ENCODE measurements around the gene OSBPL3.
"Not testable (repeated sequence)": the region's sequence is repeated elsewhere in the genome, so short reads cannot be mapped to it uniquely, and the experiment has no call there.

OSBPL3 gene

GRCh38 chr7:24801883-24802282 is 178.1 kb downstream of the OSBPL3 start:
- DNase-seq (ENCODE audit: low read depth in 3 of 3, low spot score in 1 of 3) = no peak

- no peak for DNase-seq (ENCODE audit: low read depth in 3 of 3, low spot score in 1 of 3)
These were observed 179.3 kb downstream of the OSBPL3 start for GRCh38 chr7:24800667-24801066.

GRCh38 chr7:24800073-24800472 is 179.9 kb downstream of the OSBPL3 start:
- DNase-seq (ENCODE audit: low read depth in 3 of 3, low spot score in 1 of 3) = no peak

- DNase-seq (ENCODE audit: low read depth in 3 of 3, low spot score in 1 of 3) = no peak
These were observed 180.5 kb downstream of the OSBPL3 start for GRCh38 chr7:24799506-24799905.

GRCh38 chr7:24798261-24798660 is 181.7 kb downstream of the OSBPL3 start:
- DNase-seq (ENCODE audit: low read depth in 3 of 3, low spot score in 1 of 3) = no peak

- no peak for DNase-seq (ENCODE audit: low read depth in 3 of 3, low spot score in 1 of 3)
These were observed 182.7 kb downstream of the OSBPL3 start for GRCh38 chr7:24797270-24797669.

- no peak for DNase-seq (ENCODE audit: low read depth in 3 of 3, low spot score in 1 of 3)
These were observed 184.6 kb downstream of the OSBPL3 start for GRCh38 chr7:24795407-24795767.

GRCh38 chr7:24794751-24795406 is 185.1 kb downstream of the OSBPL3 start:
- DNase-seq (ENCODE audit: low read depth in 3 of 3, low spot score in 1 of 3) = not testable (repeated sequence)

- DNase-seq (ENCODE audit: low read depth in 3 of 3, low spot score in 1 of 3) = no peak
These were observed 185.9 kb downstream of the OSBPL3 start for GRCh38 chr7:24793982-24794648.

GRCh38 chr7:24788961-24789576 is 190.9 kb downstream of the OSBPL3 start:
- no peak for DNase-seq (ENCODE audit: low read depth in 3 of 3, low spot score in 1 of 3)

- DNase-seq (ENCODE audit: low read depth in 3 of 3, low spot score in 1 of 3) = no peak
These were observed 191.9 kb downstream of the OSBPL3 start for GRCh38 chr7:24788075-24788474.

- DNase-seq (ENCODE audit: low read depth in 3 of 3, low spot score in 1 of 3) = no peak
These were observed 193.0 kb downstream of the OSBPL3 start for GRCh38 chr7:24786941-24787340.

- no peak for DNase-seq (ENCODE audit: low read depth in 3 of 3, low spot score in 1 of 3)
These were observed 193.7 kb downstream of the OSBPL3 start for GRCh38 chr7:24786306-24786705.

- DNase-seq (ENCODE audit: low read depth in 3 of 3, low spot score in 1 of 3) = no peak
These were observed 195.7 kb downstream of the OSBPL3 start for GRCh38 chr7:24784277-24784676.

- DNase-seq (ENCODE audit: low read depth in 3 of 3, low spot score in 1 of 3) = no peak
These were observed 196.3 kb downstream of the OSBPL3 start for GRCh38 chr7:24783698-24784097.

- DNase-seq (ENCODE audit: low read depth in 3 of 3, low spot score in 1 of 3) = no peak
These were observed 198.9 kb downstream of the OSBPL3 start for GRCh38 chr7:24781106-24781505.

GRCh38 chr7:24779283-24779655 is 200.7 kb downstream of the OSBPL3 start:
- DNase-seq (ENCODE audit: low read depth in 3 of 3, low spot score in 1 of 3) = no peak

- no peak for DNase-seq (ENCODE audit: low read depth in 3 of 3, low spot score in 1 of 3)
These were observed 201.3 kb downstream of the OSBPL3 start for GRCh38 chr7:24778543-24779282.

GRCh38 chr7:24777806-24778205 is 202.2 kb downstream of the OSBPL3 start:
- no peak for DNase-seq (ENCODE audit: low read depth in 3 of 3, low spot score in 1 of 3)

GRCh38 chr7:24773646-24774045 is 206.3 kb downstream of the OSBPL3 start:
- no peak for DNase-seq (ENCODE audit: low read depth in 3 of 3, low spot score in 1 of 3)

GRCh38 chr7:24769851-24770250 is 210.1 kb downstream of the OSBPL3 start:
- no peak for DNase-seq (ENCODE audit: low read depth in 3 of 3, low spot score in 1 of 3)

All from stimulated activated CD4-positive, alpha-beta T cell treated with anti-CD3 and anti-CD28 coated beads, TNF-alpha, amount 100 ng/mL, for 1 hour (primary cell).